HL-60/S4 treated with phorbol 12-myristate 13-acetate at 8.2 ng/mL for 4 days and 3 days (cell line): Measurements from ENCODE around the gene CPT1C.

Source experiments
- in situ Hi-C: fragments of 300-500 bp; cut with MboI; formaldehyde crosslinking; loops from 2 replicates; pipeline ENCODE4 v1.15.0; 2022; ENCODE audit warnings: low sequenced_read_pairs

Gene CPT1C

DNA sequence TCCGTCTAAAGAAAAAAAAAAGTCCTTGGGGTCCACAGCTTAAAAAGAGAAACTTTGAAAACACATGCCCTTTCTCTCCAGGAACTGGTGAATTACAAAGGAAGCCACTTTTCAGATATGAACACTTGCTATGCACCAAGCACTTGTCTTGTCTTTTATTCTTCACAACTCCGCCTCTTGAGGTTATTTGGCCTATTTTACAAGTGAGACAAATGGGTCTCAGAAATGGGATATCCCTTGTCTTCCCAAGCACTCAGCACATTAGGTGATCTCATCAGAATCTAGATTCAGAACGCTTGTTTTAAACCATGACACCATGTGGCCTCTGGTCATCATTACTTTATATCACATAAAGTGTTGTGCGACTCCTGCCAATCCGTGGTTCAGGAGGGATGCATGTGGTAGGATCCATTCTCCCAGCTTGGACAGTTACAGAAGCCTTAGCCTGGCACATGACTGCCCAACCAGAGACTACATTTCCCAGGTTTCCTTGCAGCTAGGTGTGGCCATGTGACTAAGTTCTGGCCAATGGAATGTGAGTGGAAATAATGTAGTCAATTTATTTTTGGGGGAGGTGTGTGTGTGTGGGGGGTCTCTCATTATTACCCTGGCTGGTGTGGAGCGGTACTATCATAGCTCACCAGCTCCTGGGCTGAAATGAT is 58.3 kb downstream of the CPT1C start:
- in situ Hi-C loops, result no loop called here

- in situ Hi-C loops, result no loop called here
These were observed 58.9 kb downstream of the CPT1C start for GRCh38 chr19:49749771-49750170.

- in situ Hi-C loops, result no loop called here
These were observed 61.8 kb downstream of the CPT1C start for GRCh38 chr19:49752701-49753100.

DNA sequence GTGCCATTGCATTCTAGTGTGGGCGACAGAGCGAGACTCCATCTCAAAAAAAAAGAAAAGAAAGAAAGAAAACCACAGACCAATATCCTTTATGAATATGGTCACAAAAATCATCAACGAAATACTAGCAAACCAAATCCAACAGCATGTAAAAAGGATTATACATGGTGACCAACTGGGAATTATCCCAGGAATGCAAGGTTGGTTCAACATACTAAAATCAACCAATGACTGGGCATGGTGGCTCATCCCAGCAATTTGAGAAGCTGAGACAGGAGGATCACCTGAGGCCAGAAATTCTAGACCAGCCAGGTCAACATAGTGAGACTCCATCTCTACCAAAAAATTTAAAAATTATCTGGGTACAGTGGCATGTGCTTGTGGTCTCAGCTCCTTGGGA is 65.0 kb downstream of the CPT1C start:
- in situ Hi-C loops, result no loop called here

DNA sequence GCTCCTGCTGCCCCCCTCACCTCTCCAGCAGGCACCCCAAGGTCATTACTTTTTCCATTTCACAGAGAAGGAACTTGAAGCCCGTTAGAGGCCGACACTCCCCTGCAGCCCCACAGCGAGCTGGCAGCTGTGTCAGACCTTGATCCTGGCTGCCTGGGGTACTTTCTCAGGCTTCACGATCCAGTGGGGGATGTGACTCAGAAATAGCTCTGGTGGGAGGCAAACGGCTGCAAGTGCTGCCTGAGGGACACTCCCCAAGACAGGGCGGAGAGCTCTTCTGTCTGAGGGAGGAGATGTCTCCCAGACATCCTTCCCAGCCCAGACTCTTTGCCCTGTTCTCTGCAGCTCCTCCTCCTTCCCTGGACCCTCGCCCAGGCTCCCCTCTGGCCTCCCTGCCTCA is 67.4 kb downstream of the CPT1C start:
- in situ Hi-C loops, result no loop called here

GRCh38 chr19:49761249-49761624 is 70.3 kb downstream of the CPT1C start:
- in situ Hi-C loops, result no loop called here

DNA sequence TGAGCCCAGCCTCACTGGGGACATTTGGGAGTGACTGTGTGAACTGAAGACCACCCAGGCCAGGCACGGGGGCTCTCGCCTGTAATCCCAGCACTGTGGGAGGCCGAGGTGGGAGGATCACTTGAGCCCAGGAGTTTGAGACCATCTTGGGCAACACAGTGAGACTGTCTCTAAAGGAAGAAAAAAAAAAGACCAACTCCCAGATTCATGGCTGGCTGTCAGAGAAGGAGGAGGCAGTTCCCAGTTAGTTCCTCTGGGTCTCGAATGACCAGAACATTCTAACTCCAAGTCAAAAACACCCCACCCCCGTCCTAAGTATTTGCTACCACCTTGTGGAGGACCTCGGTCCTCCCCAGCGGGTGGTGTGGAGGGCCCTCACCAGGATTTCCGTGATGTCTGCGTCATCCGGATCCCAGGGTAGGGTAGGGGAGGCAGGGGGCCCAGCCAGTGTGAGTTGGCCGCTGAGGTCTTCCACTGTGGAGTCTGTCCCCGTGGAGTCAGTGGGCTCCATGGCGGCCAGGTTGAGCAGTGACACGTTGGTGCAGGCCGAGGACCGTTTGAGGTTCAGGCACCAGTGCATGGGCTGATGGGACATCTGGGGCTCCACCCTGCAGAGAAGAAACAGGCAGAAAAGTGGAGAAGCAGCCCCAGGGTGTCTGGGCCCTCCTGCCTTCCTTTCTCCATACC is 70.9 kb downstream of the CPT1C start:
- in situ Hi-C loops, result no loop called here

DNA sequence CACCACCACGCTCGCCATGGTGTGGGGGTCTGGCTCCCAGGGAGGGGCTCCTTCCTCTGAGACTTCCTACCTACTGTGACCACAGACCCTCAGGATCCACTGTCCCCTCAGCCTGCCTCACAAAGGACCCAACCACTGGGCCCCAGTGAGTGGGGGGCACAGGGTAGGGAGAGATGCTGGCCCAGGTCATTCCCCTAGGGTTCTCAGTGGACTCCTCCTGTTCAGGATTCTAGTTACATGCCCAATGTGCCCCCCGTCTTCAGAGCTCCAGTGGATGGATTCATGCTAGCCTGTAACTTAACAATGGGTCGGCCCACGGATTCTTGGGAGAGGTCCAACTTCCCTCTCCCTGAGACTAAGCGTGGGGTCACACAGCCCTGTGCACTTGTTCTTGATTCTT is 72.3 kb downstream of the CPT1C start, which contains the start of gene TSKS:
TSS of gene TSKS (minus strand) at position 77 of the 400 bp plus-strand sequence. CDS start at position 18, 59 bp downstream.
- in situ Hi-C loops, result no loop called here
